K562 (cell line): ENCODE measurements around the gene FGFR1OP2. TPM values are rescaled to one million over a fixed set of nuclear protein-coding genes. Genes with fewer than 3 reads are reported as not detected.
A peak's percentile ranks its signal among the peaks of the same experiment; 100 is the strongest.

Experiments used
- ADNP ChIP-seq: fragments of 200-800 bp; sonication (Bioruptor generic); IDR thresholded peaks from 2 replicates; pipeline ENCODE4 v1.6.1; 2016; ENCODE audit warnings: missing genetic modification characterization, missing compliant biosample characterization
- CBX8 ChIP-seq: fragments of 200-600 bp; sonication (generic); IDR thresholded peaks from 2 replicates; pipeline ENCODE4 v1.6.1; 2012; ENCODE audit warnings: borderline replicate concordance, mixed run types, low read depth, mild to moderate bottlenecking, moderate library complexity, mixed read lengths, low read length, control low read depth, inconsistent platforms; ENCODE audit not compliant: poor library complexity, severe bottlenecking; ENCODE audit errors: extremely low read depth
- CHCHD3 ChIP-seq: fragments of 250-450 bp; sonication (Bioruptor Pico); IDR thresholded peaks from 2 replicates; pipeline ENCODE4 v2.1.2; 2022; ENCODE audit warnings: mild to moderate bottlenecking
- ETV6 ChIP-seq, 3 experiments: fragments of 150-350 bp in 1 of 3; sonication (generic) in 1 of 3; formaldehyde crosslinking in 1 of 3; IDR thresholded peaks; 2 replicates each; pipeline versions ENCODE4 v1.6.1 to v1.8.0; 2014 to 2022; ENCODE audit warnings: borderline replicate concordance in 2 of 3, low read depth in 2 of 3, antibody characterized with exemption in 1 of 3, low read length in 1 of 3, mild to moderate bottlenecking in 1 of 3, missing genetic modification reagents in 1 of 3
- HMG20A ChIP-seq: fragments of 450-650 bp; formaldehyde crosslinking; conservative IDR thresholded peaks from 2 replicates; pipeline ENCODE4 v1.4.0; 2020; ENCODE audit warnings: mild to moderate bottlenecking, mixed read lengths
- MAFF ChIP-seq: IDR thresholded peaks from 2 replicates; pipeline ENCODE4 v1.6.1; 2012; ENCODE audit warnings: low read length, improper control_type of control experiment
- RBM22 ChIP-seq: fragments of 200-400 bp; formaldehyde crosslinking; IDR thresholded peaks from 2 replicates; pipeline ENCODE4 v1.6.1; 2018; ENCODE audit warnings: low read length, low read depth; ENCODE audit not compliant: poor library complexity, severe bottlenecking
- SIRT6 ChIP-seq: IDR thresholded peaks from one replicate; pipeline ENCODE4 v1.6.1; 2012; ENCODE audit warnings: low read depth, mild to moderate bottlenecking, control low read depth, inconsistent platforms, low read length, moderate library complexity
- SMAD1 ChIP-seq: fragments of 150-350 bp; IDR thresholded peaks from 2 replicates; pipeline ENCODE4 v1.6.1; 2014; ENCODE audit warnings: low read length, low read depth; ENCODE audit not compliant: partially characterized antibody
- SMAD4 ChIP-seq: fragments of 250-450 bp; sonication (Bioruptor Pico); conservative IDR thresholded peaks from 2 replicates; pipeline ENCODE4 v1.8.0; 2021; ENCODE audit warnings: inconsistent platforms, mild to moderate bottlenecking, moderate library complexity
- SMARCA4 ChIP-seq: fragments of 450-650 bp; IDR thresholded peaks from 2 replicates; pipeline ENCODE4 v1.6.1; 2016
- ZNF263 ChIP-seq: sonication (generic); formaldehyde crosslinking; IDR thresholded peaks from 2 replicates; pipeline ENCODE4 v1.8.0; 2022; ENCODE audit warnings: mild to moderate bottlenecking, missing genetic modification reagents, borderline replicate concordance
- ZNF316 ChIP-seq: fragments of 450-650 bp; IDR thresholded peaks from 2 replicates; pipeline ENCODE4 v1.6.1; 2016
- ZNF785 ChIP-seq: fragments of 250-450 bp; sonication (Bioruptor Pico); IDR thresholded peaks from 2 replicates; pipeline ENCODE4 v1.4.0; 2020; ENCODE audit warnings: mild to moderate bottlenecking
- polyA plus RNA-seq, 8 experiments: library from polyadenylated mRNA; depleted of rRNA in 4 of 8; stranded (reverse) in 5 of 8; unstranded in 3 of 8; fragments of >200 nt; fragmentation: Nextera tagmentation in 2 of 8; fragmentation: Illumina TruSeq in 1 of 8; extraction: Ambion mirVana in 2 of 8; extraction: Trizol in 1 of 8; gene quantifications; 2 replicates each; pipeline versions ENCODE4 v1.2.1 to v1.2.3, GENCODE V29; 2011 to 2014; ENCODE audit warnings: inconsistent platforms in 1 of 8, missing spikeins in 1 of 8
- total RNA-seq, 7 experiments: library from RNA; depleted of rRNA in 6 of 7; stranded (reverse); fragments of >200 nt in 6 of 7; fragmentation: Illumina TruSeq in 2 of 7; extraction: Trizol in 2 of 7; gene quantifications; 2 replicates each; pipeline versions ENCODE4 v1.2.1 to v1.2.3, GENCODE V29; 2011 to 2021; ENCODE audit warnings: low replicate concordance in 1 of 7
- TF ChIP-seq, protein P1 (sequence below), 2 experiments: IDR thresholded peaks; 2 replicates each; pipeline ENCODE4 v1.6.1; 2011; ENCODE audit warnings: borderline replicate concordance in 1 of 2, control low read depth in 1 of 2, low read depth in 1 of 2, low read length in 1 of 2, mild to moderate bottlenecking in 1 of 2, mixed read lengths in 1 of 2, moderate library complexity in 1 of 2; ENCODE audit not compliant: insufficient read depth in 1 of 2, insufficient read length in 1 of 2, poor library complexity in 1 of 2, severe bottlenecking in 1 of 2; ENCODE audit errors: extremely low read depth in 1 of 2

Gene FGFR1OP2
- total and polyA plus RNA-seq, 9 of the 15 experiments (the other 6 are each of a cell fraction or from before 2014, with no cell fraction given): 31.6 to 49.0 (median 37.1) TPM

DNA sequence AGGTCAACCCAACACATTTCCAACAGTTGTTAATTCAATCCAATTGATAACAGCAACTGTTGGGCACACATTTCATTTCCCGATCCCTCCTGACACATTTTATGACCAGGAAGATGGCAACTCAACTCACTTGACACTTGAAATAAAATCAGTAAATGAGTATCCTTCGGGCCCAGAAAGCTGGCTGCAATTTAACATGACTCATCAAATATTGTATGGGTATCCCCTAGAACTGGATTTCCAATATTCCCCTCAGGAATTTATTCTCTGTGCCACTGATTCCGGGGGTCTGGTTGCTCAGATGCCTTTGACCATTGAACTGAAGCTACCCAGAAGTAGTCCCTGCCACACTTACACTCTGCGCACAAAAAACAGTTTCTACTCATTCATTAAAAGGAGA, 42.6 kb upstream of the FGFR1OP2 start (continued):
- TF ChIP-seq RBM22 (no peak), ZNF316 (peak; percentile 81), SMAD4 (CRISPR knock-in tag) (no peak), CBX8 (no peak), HMG20A (CRISPR knock-in tag) (no peak), SMAD1 (no peak), SIRT6 (no peak), MAFF (peak; percentile 75), ETV6 (IDR thresholded peaks at IDR 0.05; ENCODE audit: borderline replicate concordance in 1 of 2, low read depth in 2 of 2, low read length in 1 of 2) (no peak), ETV6 (CRISPR knock-in tag; IDR thresholded peaks at IDR 0.05; ENCODE audit: borderline replicate concordance) (no peak), ADNP (no peak), SMARCA4 (no peak), CHCHD3 (CRISPR knock-in tag) (no peak), ZNF785 (CRISPR knock-in tag) (no peak), ZNF263 (CRISPR knock-in tag) (no peak)
- TF ChIP-seq, protein P1, sequence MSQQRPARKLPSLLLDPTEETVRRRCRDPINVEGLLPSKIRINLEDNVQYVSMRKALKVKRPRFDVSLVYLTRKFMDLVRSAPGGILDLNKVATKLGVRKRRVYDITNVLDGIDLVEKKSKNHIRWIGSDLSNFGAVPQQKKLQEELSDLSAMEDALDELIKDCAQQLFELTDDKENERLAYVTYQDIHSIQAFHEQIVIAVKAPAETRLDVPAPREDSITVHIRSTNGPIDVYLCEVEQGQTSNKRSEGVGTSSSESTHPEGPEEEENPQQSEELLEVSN (IDR thresholded peaks at IDR 0.05; ENCODE audit: borderline replicate concordance in 1 of 2, extremely low read depth in 1 of 2, insufficient read depth in 1 of 2, insufficient read length in 1 of 2, low read depth in 1 of 2, low read length in 1 of 2, poor library complexity in 1 of 2, severe bottlenecking in 1 of 2): no peak
